ENCODE results near the gene GHITM. TPM values are rescaled to one million over a fixed set of nuclear protein-coding genes. Genes with fewer than 3 reads are reported as not detected.

The GHITM gene
- total and polyA plus RNA-seq, 2 donors (not counting 1 experiment from before 2014, with no cell fraction given) = 40.5 to 75.1 TPM

GRCh38 chr10:84098667-84099066 is 40.6 kb upstream of the GHITM start:
- POLR2A ChIA-PET = no interaction called here
- Histone ChIP-seq H3K9ac (ENCODE audit: low read length) (no peak overlapping the region), H3K27ac (ENCODE audit: low read length in 2 of 2) (no peak overlapping the region), H3K9me3 (ENCODE audit: control extremely low read depth in 1 of 3, control insufficient read depth in 2 of 3, insufficient read depth in 1 of 3, low read length in 2 of 3) (no peaks in the 10 kb centered on the region), H3K79me2 (ENCODE audit: control insufficient read depth, insufficient read depth, low read length) (no peaks in the 10 kb centered on the region), H3K36me3 (replicated peaks in 1 of 2; ENCODE audit: control extremely low read depth in 1 of 2, control insufficient read depth in 1 of 2, extremely low read depth in 1 of 2, insufficient read depth in 2 of 2, low read length in 1 of 2) (no peaks in the 10 kb centered on the region), H3K4me2 (replicated peaks; ENCODE audit: low read depth, low read length, poor library complexity, severe bottlenecking) (no peak overlapping the region), H4K20me1 (ENCODE audit: control insufficient read depth, insufficient read depth, low read length, poor library complexity, severe bottlenecking) (no peaks in the 10 kb centered on the region), H3K27me3 (replicated peaks in 1 of 4; ENCODE audit: control extremely low read depth in 1 of 4, control insufficient read depth in 3 of 4, insufficient read depth in 4 of 4, low read length in 3 of 4) (no peaks in the 10 kb centered on the region), H3K4me3 (ENCODE audit: control extremely low read depth in 1 of 5, extremely low read depth in 1 of 5, insufficient read depth in 1 of 5, low read depth in 2 of 5, low read length in 4 of 5) (no peak overlapping the region), H2AFZ (ENCODE audit: insufficient read depth, low read depth, low read length, poor library complexity, severe bottlenecking) (no peak overlapping the region), H3K4me1 (ENCODE audit: control insufficient read depth in 2 of 2, insufficient read depth in 2 of 2, low read length in 2 of 2) (no peaks in the 10 kb centered on the region)
- H3K4me1 Mint-ChIP-seq = no peaks in the 10 kb centered on the region
- no peak overlapping the region for H3K27ac Mint-ChIP-seq
- DNase-seq = no peak
- intact Hi-C loops (cut with micrococcal nuclease) = no loop called here
- TF ChIP-seq CTCF (IDR thresholded peaks at IDR 0.05) (no peak), EZH2 (IDR thresholded peaks at IDR 0.05; ENCODE audit: borderline replicate concordance, insufficient read depth, low read depth, low read length, poor library complexity, severe bottlenecking) (no peak)
- no peak for ATAC-seq (ENCODE audit: low read depth)
- no peak overlapping the region for H3K4me3 Mint-ChIP-seq
- 75% methylated on average over 2 of the region's 2 CpGs for WGBS (ENCODE audit: insufficient coverage)
- H3K9me3 Mint-ChIP-seq (ENCODE audit: insufficient read depth) = no peaks in the 10 kb centered on the region
- peaks cover 6% of the 10 kb centered on the region for H3K27me3 Mint-ChIP-seq
- CTCF ChIA-PET = no interaction called here

- POLR2A ChIA-PET = no interaction called here
- DNase-seq (no peak), ATAC-seq (ENCODE audit: low read depth) (no peak)
- Mint-ChIP-seq H3K9me3 (ENCODE audit: insufficient read depth) (no peaks in the 10 kb centered on the region), H3K4me1 (no peaks in the 10 kb centered on the region), H3K4me3 (no peak overlapping the region), H3K27me3 (peaks cover 6% of the 10 kb centered on the region), H3K27ac (no peak overlapping the region)
- no peaks in the 10 kb centered on the region for H3K79me2 ChIP-seq (ENCODE audit: control insufficient read depth, insufficient read depth, low read length)
- CTCF ChIA-PET = no interaction called here
- H3K9ac ChIP-seq (ENCODE audit: low read length) = no peak overlapping the region
- no peak overlapping the region for H2AFZ ChIP-seq (ENCODE audit: insufficient read depth, low read depth, low read length, poor library complexity, severe bottlenecking)
- no peak overlapping the region for H3K4me2 ChIP-seq (replicated peaks; ENCODE audit: low read depth, low read length, poor library complexity, severe bottlenecking)
- intact Hi-C loops (cut with micrococcal nuclease) = no loop called here
- H3K4me3 ChIP-seq (ENCODE audit: control extremely low read depth in 1 of 5, extremely low read depth in 1 of 5, insufficient read depth in 1 of 5, low read depth in 2 of 5, low read length in 4 of 5) = no peak overlapping the region
- WGBS (ENCODE audit: insufficient coverage) = no CpG with 5 or more reads among the region's 2 CpGs
- H3K36me3 ChIP-seq (replicated peaks in 1 of 2; ENCODE audit: control extremely low read depth in 1 of 2, control insufficient read depth in 1 of 2, extremely low read depth in 1 of 2, insufficient read depth in 2 of 2, low read length in 1 of 2) = no peaks in the 10 kb centered on the region
- no peaks in the 10 kb centered on the region for H3K4me1 ChIP-seq (ENCODE audit: control insufficient read depth in 2 of 2, insufficient read depth in 2 of 2, low read length in 2 of 2)
- no peak for TF ChIP-seq CTCF (IDR thresholded peaks at IDR 0.05)
- TF ChIP-seq EZH2 (IDR thresholded peaks at IDR 0.05; ENCODE audit: borderline replicate concordance, insufficient read depth, low read depth, low read length, poor library complexity, severe bottlenecking) = no peak
- H3K9me3 ChIP-seq (ENCODE audit: control extremely low read depth in 1 of 3, control insufficient read depth in 2 of 3, insufficient read depth in 1 of 3, low read length in 2 of 3) = no peaks in the 10 kb centered on the region
- H3K27ac ChIP-seq (ENCODE audit: low read length in 2 of 2) = no peak overlapping the region
- no peaks in the 10 kb centered on the region for H3K27me3 ChIP-seq (replicated peaks in 1 of 4; ENCODE audit: control extremely low read depth in 1 of 4, control insufficient read depth in 3 of 4, insufficient read depth in 4 of 4, low read length in 3 of 4)
- H4K20me1 ChIP-seq (ENCODE audit: control insufficient read depth, insufficient read depth, low read length, poor library complexity, severe bottlenecking) = no peaks in the 10 kb centered on the region
Observed at GRCh38 chr10:84101042-84101441, 38.3 kb upstream of the GHITM start.
